HG03280 (cell line): ENCODE results near the gene CFAP47.
"Not testable (repeated sequence)": the region's sequence is repeated elsewhere in the genome, so short reads cannot be mapped to it uniquely, and the experiment has no call there.

Experiments
- ATAC-seq: cut with Tn5 transposase; IDR thresholded peaks from one replicate; pipeline ENCODE4 v1.9.1; 2021; ENCODE audit warnings: mild to moderate bottlenecking, moderate library complexity; ENCODE audit not compliant: unreplicated experiment

CFAP47 gene

GRCh38 chrX:35919536-35920309 lies at the start of gene CFAP47:
Gene CFAP47 (plus strand): TSS chrX:35919734. CDS start chrX:35919800, 66 bp downstream.
- no peak for ATAC-seq

- ATAC-seq, result no peak
Observed at GRCh38 chrX:35880601-35881000, 38.9 kb upstream of the CFAP47 start.

- ATAC-seq, result no peak
Observed at GRCh38 chrX:35886135-35886534, 33.4 kb upstream of the CFAP47 start.

- ATAC-seq, result no peak
Observed at GRCh38 chrX:35890699-35891098, 28.8 kb upstream of the CFAP47 start.

GRCh38 chrX:35986816-35987215 lies 67.3 kb downstream of the CFAP47 start:
- ATAC-seq, result not testable (repeated sequence)

GRCh38 chrX:36007207-36007606 lies 87.7 kb downstream of the CFAP47 start:
- no peak for ATAC-seq

- ATAC-seq, result no peak
Observed at GRCh38 chrX:36019125-36019524, 99.6 kb downstream of the CFAP47 start.

- no peak for ATAC-seq
Observed at GRCh38 chrX:36035550-36035949, 116.0 kb downstream of the CFAP47 start.

- ATAC-seq, result no peak
Observed at GRCh38 chrX:36062778-36063177, 143.2 kb downstream of the CFAP47 start.

GRCh38 chrX:36071061-36071460 lies 151.5 kb downstream of the CFAP47 start:
- no peak for ATAC-seq

- not testable (repeated sequence) for ATAC-seq
Observed at GRCh38 chrX:36075009-36075408, 155.5 kb downstream of the CFAP47 start.

- ATAC-seq, result no peak
Observed at GRCh38 chrX:36083256-36083655, 163.7 kb downstream of the CFAP47 start.

- ATAC-seq, result no peak
Observed at GRCh38 chrX:36087366-36087765, 167.8 kb downstream of the CFAP47 start.

GRCh38 chrX:36088939-36089338 lies 169.4 kb downstream of the CFAP47 start:
- not testable (repeated sequence) for ATAC-seq

GRCh38 chrX:36102425-36102824 lies 182.9 kb downstream of the CFAP47 start:
- ATAC-seq, result no peak

GRCh38 chrX:36116222-36116621 lies 196.7 kb downstream of the CFAP47 start:
- no peak for ATAC-seq

- no peak for ATAC-seq
Observed at GRCh38 chrX:36159254-36159653, 239.7 kb downstream of the CFAP47 start.

GRCh38 chrX:36160081-36160480 lies 240.5 kb downstream of the CFAP47 start:
- ATAC-seq, result no peak

- no peak for ATAC-seq
Observed at GRCh38 chrX:36198575-36198974, 279.0 kb downstream of the CFAP47 start.

- no peak for ATAC-seq
Observed at GRCh38 chrX:36199928-36200327, 280.4 kb downstream of the CFAP47 start.

- no peak for ATAC-seq
Observed at GRCh38 chrX:36214924-36215323, 295.4 kb downstream of the CFAP47 start.

- ATAC-seq, result no peak
Observed at GRCh38 chrX:36218801-36219200, 299.3 kb downstream of the CFAP47 start.
